K562 (cell line): Measurements from ENCODE around the gene PXN. TPM values are rescaled to one million over a fixed set of nuclear protein-coding genes. Genes with fewer than 3 reads are reported as not detected.

Experiments used
- BDP1 ChIP-seq: IDR thresholded peaks from 3 replicates; pipeline ENCODE4 v1.6.1; 2011; ENCODE audit not compliant: insufficient read length, insufficient read depth
- BHLHE40 ChIP-seq: IDR thresholded peaks from 2 replicates; pipeline ENCODE4 v1.6.1; 2011; ENCODE audit warnings: low read length, improper control_type of control experiment
- BMI1 ChIP-seq: fragments of 150-350 bp; IDR thresholded peaks from 2 replicates; pipeline ENCODE4 v1.6.1; 2014; ENCODE audit warnings: low read length
- CBX1 ChIP-seq: sonication (generic); IDR thresholded peaks from 2 replicates; pipeline ENCODE4 v1.6.1; 2016; ENCODE audit warnings: antibody characterized with exemption, low read depth, mild to moderate bottlenecking
- CBX3 ChIP-seq, 2 experiments: IDR thresholded peaks; 1 replicate in 1 of 2; 2 replicates in 1 of 2; pipeline ENCODE4 v1.6.1; 2012; ENCODE audit warnings: inconsistent platforms in 2 of 2, low read length in 2 of 2, borderline replicate concordance in 1 of 2, control low read depth in 1 of 2
- CREM ChIP-seq: IDR thresholded peaks from 2 replicates; pipeline ENCODE4 v1.6.1; 2014; ENCODE audit warnings: antibody characterized with exemption, low read depth
- ERF ChIP-seq: fragments of 450-650 bp; formaldehyde crosslinking; IDR thresholded peaks from 2 replicates; pipeline ENCODE4 v1.4.0; 2020; ENCODE audit warnings: mild to moderate bottlenecking, mixed read lengths
- EWSR1 ChIP-seq: fragments of 450-650 bp; IDR thresholded peaks from 2 replicates; pipeline ENCODE4 v1.6.1; 2018; ENCODE audit warnings: borderline replicate concordance, mild to moderate bottlenecking, low read depth, moderate library complexity; ENCODE audit not compliant: partially characterized antibody
- EZH2 ChIP-seq: IDR thresholded peaks from 2 replicates; pipeline ENCODE4 v1.6.1; 2012; ENCODE audit warnings: low read depth, mild to moderate bottlenecking, inconsistent platforms, low read length, borderline replicate concordance
- FUS ChIP-seq: fragments of 200-400 bp; formaldehyde crosslinking; optimal IDR thresholded peaks from 2 replicates; pipeline ENCODE3; 2017; ENCODE audit warnings: low read depth, low read length
- GATA2 ChIP-seq: sonication (generic); formaldehyde crosslinking; IDR thresholded peaks from 2 replicates; pipeline ENCODE4 v1.4.0; 2020; ENCODE audit warnings: mild to moderate bottlenecking, missing genetic modification reagents
- JUNB ChIP-seq: fragments of 450-650 bp; formaldehyde crosslinking; conservative IDR thresholded peaks from 2 replicates; pipeline ENCODE4 v1.4.0; 2020; ENCODE audit warnings: mild to moderate bottlenecking
- KLF10 ChIP-seq: fragments of 250-450 bp; sonication (Bioruptor Pico); IDR thresholded peaks from 2 replicates; pipeline ENCODE4 v1.6.1; 2021; ENCODE audit warnings: matching md5 sums
- MAZ ChIP-seq, 2 experiments: fragments of 450-650 bp in 1 of 2; sonication (generic) in 1 of 2; formaldehyde crosslinking; IDR thresholded peaks in 1 of 2; conservative IDR thresholded peaks in 1 of 2; 2 replicates each; pipeline versions ENCODE4 v1.4.0 to v1.5.0; 2020; ENCODE audit warnings: mild to moderate bottlenecking in 1 of 2, missing genetic modification reagents in 1 of 2
- MECOM ChIP-seq: fragments of 250-450 bp; sonication (Bioruptor Pico); IDR thresholded peaks from 2 replicates; pipeline ENCODE4 v1.8.0; 2022; ENCODE audit warnings: inconsistent platforms
- MYC ChIP-seq, 2 experiments: fragments of 250-450 bp in 1 of 2; sonication (Bioruptor Pico) in 1 of 2; IDR thresholded peaks; 2 replicates each; pipeline versions ENCODE4 v1.5.1 to v1.6.1; 2012 to 2021; ENCODE audit warnings: low read depth in 2 of 2, borderline replicate concordance in 1 of 2, improper control_type of control experiment in 1 of 2, low read length in 1 of 2, mild to moderate bottlenecking in 1 of 2, moderate library complexity in 1 of 2
- NCOA2 ChIP-seq, 2 experiments: fragments of 450-650 bp; IDR thresholded peaks; 2 replicates each; pipeline ENCODE4 v1.6.1; 2018; ENCODE audit warnings: mild to moderate bottlenecking in 2 of 2, moderate library complexity in 1 of 2; ENCODE audit not compliant: partially characterized antibody in 2 of 2
- PHF21A ChIP-seq: fragments of 450-650 bp; IDR thresholded peaks from 2 replicates; pipeline ENCODE4 v1.6.1; 2017; ENCODE audit warnings: low read depth, borderline replicate concordance
- PHF8 ChIP-seq: fragments of 200-600 bp; sonication (generic); IDR thresholded peaks from 2 replicates; pipeline ENCODE4 v1.6.1; 2012; ENCODE audit warnings: mixed run types, mild to moderate bottlenecking, inconsistent platforms, low read length, moderate library complexity, borderline replicate concordance
- PRMT5 ChIP-seq: sonication (generic); formaldehyde crosslinking; IDR thresholded peaks from 2 replicates; pipeline ENCODE4 v1.5.0; 2020; ENCODE audit warnings: missing genetic modification reagents
- RCOR1 ChIP-seq, 2 experiments: IDR thresholded peaks; 2 replicates each; pipeline ENCODE4 v1.6.1; 2012; ENCODE audit warnings: low read depth in 2 of 2, low read length in 2 of 2, borderline replicate concordance in 1 of 2, improper control_type of control experiment in 1 of 2
- RFX5 ChIP-seq: IDR thresholded peaks from 2 replicates; pipeline ENCODE4 v1.6.1; 2011; ENCODE audit warnings: low read depth, mild to moderate bottlenecking, improper control_type of control experiment, low read length
- RFX7 ChIP-seq: fragments of 250-450 bp; sonication (Bioruptor Pico); IDR thresholded peaks from 2 replicates; pipeline ENCODE4 v1.5.1; 2021; ENCODE audit warnings: mild to moderate bottlenecking
- SAFB ChIP-seq: fragments of 200-400 bp; formaldehyde crosslinking; IDR thresholded peaks from 2 replicates; pipeline ENCODE4 v1.6.1; 2017; ENCODE audit warnings: low read depth, low read length, borderline replicate concordance
- SMARCB1 ChIP-seq: IDR thresholded peaks from 2 replicates; pipeline ENCODE4 v1.6.1; 2011; ENCODE audit warnings: improper control_type of control experiment, low read depth; ENCODE audit not compliant: insufficient read length
- ZFPM2 ChIP-seq: fragments of 250-450 bp; sonication (Bioruptor Pico); IDR thresholded peaks from 2 replicates; pipeline ENCODE4 v1.5.1; 2022; ENCODE audit warnings: mild to moderate bottlenecking
- ZNF165 ChIP-seq: fragments of 250-450 bp; sonication (Bioruptor Pico); IDR thresholded peaks from 2 replicates; pipeline ENCODE4 v1.4.0; 2020; ENCODE audit warnings: borderline replicate concordance
- ZNF76 ChIP-seq: fragments of 250-450 bp; sonication (Bioruptor Pico); IDR thresholded peaks from 2 replicates; pipeline ENCODE4 v1.4.0; 2020; ENCODE audit warnings: mild to moderate bottlenecking, moderate library complexity, borderline replicate concordance
- polyA plus RNA-seq, 8 experiments: library from polyadenylated mRNA; depleted of rRNA in 4 of 8; stranded (reverse) in 5 of 8; unstranded in 3 of 8; fragments of >200 nt; fragmentation: Nextera tagmentation in 2 of 8; fragmentation: Illumina TruSeq in 1 of 8; extraction: Ambion mirVana in 2 of 8; extraction: Trizol in 1 of 8; gene quantifications; 2 replicates each; pipeline versions ENCODE4 v1.2.1 to v1.2.3, GENCODE V29; 2011 to 2014; ENCODE audit warnings: inconsistent platforms in 1 of 8, missing spikeins in 1 of 8
- total RNA-seq, 7 experiments: library from RNA; depleted of rRNA in 6 of 7; stranded (reverse); fragments of >200 nt in 6 of 7; fragmentation: Illumina TruSeq in 2 of 7; extraction: Trizol in 2 of 7; gene quantifications; 2 replicates each; pipeline versions ENCODE4 v1.2.1 to v1.2.3, GENCODE V29; 2011 to 2021; ENCODE audit warnings: low replicate concordance in 1 of 7
- TF ChIP-seq, protein P1 (sequence below): sonication (generic); formaldehyde crosslinking; IDR thresholded peaks from 2 replicates; pipeline ENCODE4 v1.8.0; 2022; ENCODE audit warnings: mild to moderate bottlenecking, missing genetic modification reagents
- TF ChIP-seq, protein P2 (sequence below), 2 experiments: fragments of 450-650 bp in 1 of 2; sonication (generic) in 1 of 2; formaldehyde crosslinking in 1 of 2; IDR thresholded peaks in 1 of 2; conservative IDR thresholded peaks in 1 of 2; 2 replicates each; pipeline versions ENCODE4 v1.6.1 to v1.8.1; 2016 to 2023; ENCODE audit warnings: mild to moderate bottlenecking in 2 of 2, moderate library complexity in 2 of 2, inconsistent platforms in 1 of 2, missing genetic modification reagents in 1 of 2

Gene PXN
- total and polyA plus RNA-seq, 9 of the 15 experiments (the other 6 are each of a cell fraction or from before 2014, with no cell fraction given), result 4.0 to 74.1 (median 18.6) TPM

GRCh38 chr12:120242275-120242799 is 23.2 kb downstream of the PXN start (continued):
- TF ChIP-seq BHLHE40 (peak; percentile 95), CBX1 (0 out of 2 replicates have a peak, but pooled peaks have one; percentile 24), ZFPM2 (CRISPR knock-in tag) (no peak), MYC (IDR thresholded peaks at IDR 0.05; ENCODE audit: low read depth, low read length) (peak; percentile 95), MYC (CRISPR knock-in tag; IDR thresholded peaks at IDR 0.05; ENCODE audit: borderline replicate concordance, low read depth) (0 out of 2 replicates have a peak, but pooled peaks have one; percentile 33), PRMT5 (CRISPR knock-in tag) (no peak), CREM (peak; percentile 60), NCOA2 (IDR thresholded peaks at IDR 0.05; ENCODE audit: partially characterized antibody in 2 of 2) (no peak), RFX7 (CRISPR knock-in tag) (no peak), SMARCB1 (no peak), BDP1 (no peak), ZNF165 (no peak), SAFB (no peak), RCOR1 (IDR thresholded peaks at IDR 0.05; ENCODE audit: borderline replicate concordance in 1 of 2, low read depth in 2 of 2, low read length in 2 of 2) (peak; percentile 99 to 100), PHF8 (no peak), ERF (CRISPR knock-in tag) (no peak), EWSR1 (no peak), CBX3 (IDR thresholded peaks at IDR 0.05; ENCODE audit: borderline replicate concordance in 1 of 2, low read length in 2 of 2) (no peak), KLF10 (CRISPR knock-in tag) (no peak), FUS (no peak), BMI1 (no peak), PHF21A (peak; percentile 91), GATA2 (peak; percentile 96), MAZ (CRISPR knock-in tag; conservative IDR thresholded peaks at IDR 0.05 in 1 of 2, IDR thresholded peaks at IDR 0.05 in 1 of 2) (peak; percentile 76 to 88), RFX5 (no peak), MECOM (CRISPR knock-in tag) (peak; percentile 82), EZH2 (no peak), JUNB (no peak), ZNF76 (CRISPR knock-in tag) (no peak)
- TF ChIP-seq, protein P1, sequence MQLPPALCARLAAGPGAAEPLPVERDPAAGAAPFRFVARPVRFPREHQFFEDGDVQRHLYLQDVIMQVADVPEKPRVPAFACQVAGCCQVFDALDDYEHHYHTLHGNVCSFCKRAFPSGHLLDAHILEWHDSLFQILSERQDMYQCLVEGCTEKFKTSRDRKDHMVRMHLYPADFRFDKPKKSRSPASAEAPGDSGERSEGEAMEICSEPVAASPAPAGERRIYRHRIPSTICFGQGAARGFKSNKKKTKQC (CRISPR knock-in tag), result no peak
- TF ChIP-seq, protein P2, sequence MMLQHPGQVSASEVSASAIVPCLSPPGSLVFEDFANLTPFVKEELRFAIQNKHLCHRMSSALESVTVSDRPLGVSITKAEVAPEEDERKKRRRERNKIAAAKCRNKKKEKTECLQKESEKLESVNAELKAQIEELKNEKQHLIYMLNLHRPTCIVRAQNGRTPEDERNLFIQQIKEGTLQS (IDR thresholded peaks at IDR 0.05), result peak; percentile 74; the same call in 1 of the 2 replicates
- TF ChIP-seq, protein P2 (CRISPR knock-in tag; conservative IDR thresholded peaks at IDR 0.05), result no peak
